Measurements from ENCODE around the gene ENG. TPM values are rescaled to one million over a fixed set of nuclear protein-coding genes. Genes with fewer than 3 reads are reported as not detected.

The ENG gene
- total and polyA plus RNA-seq, 2 of the 8 experiments (the other 6 are each of a cell fraction or from before 2014, with no cell fraction given), result 1.8 to 4.4 TPM

DNA sequence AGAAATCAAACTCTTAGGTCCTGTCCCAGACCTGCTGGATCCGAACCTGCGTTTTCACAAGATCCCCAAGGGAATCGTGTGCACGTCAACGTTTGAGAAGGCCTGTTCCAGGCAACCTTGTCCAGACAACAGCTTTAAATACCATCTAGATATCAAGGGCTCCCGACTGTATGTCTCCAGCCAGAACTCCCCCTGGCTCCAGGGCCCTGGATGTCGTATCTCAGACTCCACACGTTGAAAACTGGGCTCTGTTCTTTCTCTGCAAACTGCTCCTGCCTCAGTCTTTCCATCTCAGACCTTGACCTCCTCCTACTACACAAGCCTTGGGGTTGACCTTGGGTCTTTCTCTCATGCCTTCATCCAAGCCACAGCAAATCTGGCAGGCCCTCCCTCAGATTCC, 5.8 kb upstream of the ENG start:
- DNase-seq (ENCODE audit: low read depth in 1 of 2, low spot score in 2 of 2) (no peak), FAIRE-seq (no peak)
- ChIA-PET POLR2A (ENCODE audit: partially characterized antibody) (interaction anchor here (1.0 kb wide), 1 partner anchor 40 kb away, joined by 3 read pairs; no protein-coding TSS in a partner anchor), CTCF (ENCODE audit: partially characterized antibody) (interaction anchor here (0.6 to 4.5 kb wide), 7 partner anchors 11 to 96 kb away, joined by 3 to 43 read pairs (median 7); no protein-coding TSS in a partner anchor)
- Histone ChIP-seq H3K23ac (ENCODE audit: insufficient read length) (no peak overlapping the region), H4K20me1 (replicated peaks in 1 of 2; ENCODE audit: control insufficient read depth in 1 of 2, insufficient read depth in 2 of 2, low read length in 2 of 2) (no peaks in the 10 kb centered on the region), H3K27me3 (replicated peaks in 1 of 4; ENCODE audit: control insufficient read depth in 3 of 4, extremely low read depth in 1 of 4, insufficient read depth in 3 of 4, low read length in 3 of 4) (no peaks in the 10 kb centered on the region), H4K5ac (ENCODE audit: insufficient read length, low read depth, low read length) (no peak overlapping the region), H2BK12ac (ENCODE audit: low read depth, low read length) (no peak overlapping the region), H3K9me3 (ENCODE audit: insufficient read depth in 2 of 2, low read depth in 1 of 2, low read length in 1 of 2) (no peaks in the 10 kb centered on the region), H3K23me2 (ENCODE audit: low read depth, low read length) (no peaks in the 10 kb centered on the region), H2AFZ (ENCODE audit: low read length) (no peak overlapping the region), H3K36me3 (ENCODE audit: control insufficient read depth in 2 of 4, insufficient read depth in 4 of 4, low read length in 3 of 4) (no peaks in the 10 kb centered on the region), H2BK15ac (ENCODE audit: low read length) (no peak overlapping the region), H4K8ac (ENCODE audit: extremely low read depth, insufficient read depth, low read length) (no peak overlapping the region), H2BK20ac (ENCODE audit: low read length) (no peak overlapping the region), H3K18ac (ENCODE audit: extremely low read depth, low read length) (no peak overlapping the region), H2BK5ac (ENCODE audit: low read depth, low read length) (no peak overlapping the region), H2AK5ac (ENCODE audit: low read depth, low read length) (no peak overlapping the region), H3K79me2 (ENCODE audit: control insufficient read depth in 1 of 2, insufficient read depth in 2 of 2, low read length in 2 of 2) (no peaks in the 10 kb centered on the region), H3K4me2 (ENCODE audit: insufficient read depth in 1 of 2, low read depth in 2 of 2, low read length in 2 of 2) (no peak overlapping the region), H3K14ac (ENCODE audit: insufficient read length) (no peak overlapping the region), H3K9ac (replicated peaks in 1 of 4; ENCODE audit: extremely low read depth in 1 of 4, low read depth in 3 of 4, low read length in 3 of 4) (no peak overlapping the region), H3K56ac (replicated peaks; ENCODE audit: insufficient read length, low read depth, low read length) (no peak overlapping the region), H3K27ac (ENCODE audit: low read depth, low read length) (no peak overlapping the region), H3K4ac (replicated peaks; ENCODE audit: insufficient read length, low read depth, low read length) (no peak overlapping the region), H3K4me3 (ENCODE audit: extremely low read depth in 1 of 4, insufficient read depth in 2 of 4, low read depth in 3 of 4, low read length in 4 of 4) (no peak overlapping the region), H4K91ac (replicated peaks; ENCODE audit: insufficient read length, low read length) (no peak overlapping the region), H3K4me1 (replicated peaks in 1 of 4; ENCODE audit: control insufficient read depth in 3 of 4, insufficient read depth in 4 of 4, low read length in 3 of 4) (no peaks in the 10 kb centered on the region; a peak in 1 of 7 replicates), H3K79me1 (ENCODE audit: low read depth, low read length) (no peaks in the 10 kb centered on the region), H2BK120ac (replicated peaks; ENCODE audit: low read depth, low read length) (no peak overlapping the region)
- WGBS, 2 experiments (ENCODE audit: extremely low coverage in 1 of 2, insufficient coverage in 1 of 2, insufficient read length in 1 of 2, insufficient replicate concordance in 2 of 2, low coverage in 1 of 2, low lambda C conversion rate in 2 of 2, missing lambda C conversion rate in 1 of 2), result 89% methylated on average over 8 of the region's 8 CpGs; no CpG with 5 or more reads in 1 of the 2 experiments
- no peak for TF ChIP-seq HDAC2 (IDR thresholded peaks at IDR 0.05; ENCODE audit: borderline replicate concordance in 1 of 2, low read depth in 2 of 2, low read length in 2 of 2)
- no peak for TF ChIP-seq EZH2 (IDR thresholded peaks at IDR 0.05; ENCODE audit: low read depth, low read length, severe bottlenecking)
- TF ChIP-seq CEBPB (IDR thresholded peaks at IDR 0.05; ENCODE audit: low read depth, low read length), result no peak
- no peak for TF ChIP-seq NANOG (IDR thresholded peaks at IDR 0.05; ENCODE audit: insufficient read depth, low read depth, low read length, poor library complexity, severe bottlenecking)
- no peak for TF ChIP-seq RBBP5 (IDR thresholded peaks at IDR 0.05; ENCODE audit: borderline replicate concordance, low read depth, low read length)
- TF ChIP-seq TAF1 (IDR thresholded peaks at IDR 0.05; ENCODE audit: low read depth, low read length), result no peak
- no peak for TF ChIP-seq SAP30 (IDR thresholded peaks at IDR 0.05; ENCODE audit: insufficient read depth, insufficient replicate concordance, low read length)
- TF ChIP-seq CBX8 (IDR thresholded peaks at IDR 0.05; ENCODE audit: borderline replicate concordance, low read depth, low read length), result no peak
- no peak for TF ChIP-seq SP4 (IDR thresholded peaks at IDR 0.05; ENCODE audit: low read length)
- TF ChIP-seq RXRA (IDR thresholded peaks at IDR 0.05; ENCODE audit: insufficient read depth, low read depth, low read length), result no peak
- TF ChIP-seq EP300 (IDR thresholded peaks at IDR 0.05; ENCODE audit: borderline replicate concordance in 1 of 2, low read depth in 2 of 2, low read length in 2 of 2), result no peak
- no peak for TF ChIP-seq GTF2F1 (IDR thresholded peaks at IDR 0.05; ENCODE audit: borderline replicate concordance, low read depth, low read length)
